Left lung (tissue), 10 donors: Measurements from ENCODE around the gene IGSF3. TPM values are rescaled to one million over a fixed set of nuclear protein-coding genes. Genes with fewer than 3 reads are reported as not detected.
A peak's percentile ranks its signal among the peaks of the same experiment; 100 is the strongest.

ENCODE experiments used
- ATAC-seq: fragments of 200-7000 bp; cut with Tn5 transposase; one replicate; pipeline ENCODE4 v1.9.1; 2020; ENCODE audit warnings: moderate library complexity
- DNase-seq, 4 donors: peaks; one replicate each; pipeline ENCODE4 v3.0.0-alpha.2; 2013 to 2020
- H3K27ac ChIP-seq, 2 donors: fragments of 200-600 bp; sonication (generic) in 1 of 2; one replicate each; pipeline versions ENCODE4 v1.5.0 to v1.8.0; 2020 to 2021
- H3K27me3 ChIP-seq, 2 donors: fragments of 200-600 bp; sonication (generic) in 1 of 2; one replicate each; pipeline versions ENCODE4 v1.5.0 to v1.8.0; 2020 to 2021
- H3K36me3 ChIP-seq, 2 donors: fragments of 200-600 bp; sonication (generic) in 1 of 2; one replicate each; pipeline versions ENCODE4 v1.5.0 to v1.8.0; 2020 to 2021
- H3K4me1 ChIP-seq, 2 donors: fragments of 200-600 bp; one replicate each; pipeline ENCODE4 v1.8.0; 2021
- H3K4me3 ChIP-seq, 2 donors: fragments of 200-600 bp; sonication (generic) in 1 of 2; one replicate each; pipeline versions ENCODE4 v1.5.0 to v1.8.0; 2020 to 2021; ENCODE audit warnings: mild to moderate bottlenecking in 1 of 2
- H3K9me3 ChIP-seq, 2 donors: fragments of 200-600 bp; sonication (generic) in 1 of 2; one replicate each; pipeline versions ENCODE4 v1.5.0 to v1.8.0; 2020 to 2021
- intact Hi-C, 2 donors: fragments of 100-400 bp; cut with DNase I; formaldehyde crosslinking; loops; one replicate each; pipeline versions ENCODE4 v1.11.2 to v1.14.2; 2022
- polyA plus RNA-seq, 6 donors: library from polyadenylated mRNA; unstranded; fragments of 120-200 nt; gene quantifications; one replicate each; pipeline ENCODE4 v1.2.1, GENCODE V29; 2013; ENCODE audit not compliant: insufficient read length in 6 of 6
- total RNA-seq, 2 donors: library from RNA; stranded (reverse); fragmentation: NEBNext Ultra II Directional; extraction: Animal tissue kit (Norgen Biotek cat#: 25700); gene quantifications; one replicate each; pipeline ENCODE4 v1.2.1, GENCODE V29; 2021
- TF ChIP-seq, protein P1 (sequence below), 2 donors: fragments of 200-600 bp; sonication (generic) in 1 of 2; IDR thresholded peaks; one replicate each; pipeline versions ENCODE4 v1.5.0 to v1.8.0; 2021; ENCODE audit warnings: antibody characterized with exemption in 2 of 2
- donor health status: DM: no; HTN: yes; CAD: no.
- donor health status: DM: no; HTN: no; CAD: no.

Gene IGSF3
- total and polyA plus RNA-seq, 8 donors: 12.6 to 52.4 (median 48.5) TPM

DNA sequence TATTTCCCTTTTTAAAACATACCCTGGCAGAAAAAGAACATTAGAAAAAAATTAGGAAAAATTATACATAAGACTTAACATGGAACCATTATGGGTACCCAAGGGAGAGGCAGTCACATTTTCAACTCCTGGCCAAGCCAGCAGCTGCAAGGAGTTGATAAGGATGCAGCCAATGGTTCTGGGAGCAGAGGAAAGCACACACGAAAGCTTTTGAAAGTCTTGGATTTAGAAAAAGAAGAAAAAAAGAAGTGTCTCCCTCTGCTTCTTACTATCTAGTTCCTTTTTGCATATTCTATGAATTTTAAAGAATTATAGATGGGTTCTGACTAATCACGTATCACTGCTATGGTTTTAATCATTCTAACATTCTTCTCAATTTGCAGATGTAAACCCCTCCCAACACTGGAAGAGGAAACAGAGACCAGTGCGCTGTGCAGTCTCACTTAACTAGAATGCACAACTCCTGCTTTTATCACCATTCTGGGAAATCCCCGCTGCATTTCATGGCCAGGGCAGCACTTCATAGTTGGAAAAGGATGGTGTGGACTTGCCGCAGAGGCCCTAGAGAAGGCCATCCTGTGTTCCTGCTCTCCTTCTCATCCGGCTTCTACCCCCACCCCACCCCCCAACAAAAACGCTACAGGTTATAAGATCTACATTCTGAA, 94.0 kb downstream of the IGSF3 start:
- TF ChIP-seq, protein P1, sequence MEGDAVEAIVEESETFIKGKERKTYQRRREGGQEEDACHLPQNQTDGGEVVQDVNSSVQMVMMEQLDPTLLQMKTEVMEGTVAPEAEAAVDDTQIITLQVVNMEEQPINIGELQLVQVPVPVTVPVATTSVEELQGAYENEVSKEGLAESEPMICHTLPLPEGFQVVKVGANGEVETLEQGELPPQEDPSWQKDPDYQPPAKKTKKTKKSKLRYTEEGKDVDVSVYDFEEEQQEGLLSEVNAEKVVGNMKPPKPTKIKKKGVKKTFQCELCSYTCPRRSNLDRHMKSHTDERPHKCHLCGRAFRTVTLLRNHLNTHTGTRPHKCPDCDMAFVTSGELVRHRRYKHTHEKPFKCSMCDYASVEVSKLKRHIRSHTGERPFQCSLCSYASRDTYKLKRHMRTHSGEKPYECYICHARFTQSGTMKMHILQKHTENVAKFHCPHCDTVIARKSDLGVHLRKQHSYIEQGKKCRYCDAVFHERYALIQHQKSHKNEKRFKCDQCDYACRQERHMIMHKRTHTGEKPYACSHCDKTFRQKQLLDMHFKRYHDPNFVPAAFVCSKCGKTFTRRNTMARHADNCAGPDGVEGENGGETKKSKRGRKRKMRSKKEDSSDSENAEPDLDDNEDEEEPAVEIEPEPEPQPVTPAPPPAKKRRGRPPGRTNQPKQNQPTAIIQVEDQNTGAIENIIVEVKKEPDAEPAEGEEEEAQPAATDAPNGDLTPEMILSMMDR (IDR thresholded peaks at IDR 0.05): no peak
- Histone ChIP-seq H3K4me1 (peaks cover 0 to 51% of the 10 kb centered on the region in 2 donors), H3K27me3 (no peaks in the 10 kb centered on the region), H3K36me3 (no peaks in the 10 kb centered on the region), H3K4me3 (no peak overlapping the region), H3K9me3 (no peaks in the 10 kb centered on the region), H3K27ac (no peak overlapping the region)
- intact Hi-C loops: loop anchor here in 1 of 2 donors (10.0 kb wide), 1 partner anchor 101 kb away; no protein-coding TSS in a partner anchor
- no peak for DNase-seq
- no peak for ATAC-seq

DNA sequence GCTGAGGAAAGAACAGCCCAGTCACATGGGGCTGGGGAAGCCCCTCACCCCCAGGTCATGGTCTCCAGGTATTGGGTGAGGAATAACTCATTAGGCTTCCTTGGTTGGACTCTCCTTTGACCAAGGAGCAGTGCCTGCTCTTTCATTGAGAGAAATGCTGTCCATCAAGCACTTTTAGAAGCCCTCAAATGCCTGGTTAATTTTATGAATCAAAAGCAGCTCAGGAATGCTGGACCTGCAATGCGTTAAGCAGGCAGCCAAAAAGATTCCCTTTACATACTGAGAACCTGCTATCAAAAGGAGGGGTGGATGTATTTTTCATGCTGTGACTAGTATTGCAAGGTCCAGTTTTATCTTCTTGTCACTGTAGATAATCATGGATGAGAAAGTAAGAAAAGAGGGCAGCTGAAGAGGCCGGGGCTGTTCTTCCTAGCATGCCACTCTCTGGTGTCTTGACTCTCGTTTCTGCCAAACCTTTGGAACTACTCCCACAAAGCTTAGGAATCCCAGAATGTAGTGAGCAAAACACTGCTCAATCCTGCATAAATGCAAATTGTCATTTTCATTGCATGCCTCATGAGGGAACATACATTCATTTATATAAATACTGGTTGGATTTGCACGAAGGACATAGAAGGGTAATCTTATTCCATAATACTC, 94.6 kb downstream of the IGSF3 start:
- no peak overlapping the region for H3K4me3 ChIP-seq
- intact Hi-C loops: loop anchor here in 1 of 2 donors (10.0 kb wide), 1 partner anchor 102 kb away; no protein-coding TSS in a partner anchor
- TF ChIP-seq, protein P1 (IDR thresholded peaks at IDR 0.05): no peak
- no peaks in the 10 kb centered on the region for H3K9me3 ChIP-seq
- no peaks in the 10 kb centered on the region for H3K36me3 ChIP-seq
- no peaks in the 10 kb centered on the region for H3K27me3 ChIP-seq
- ATAC-seq (no peak), DNase-seq (no peak)
- no peak overlapping the region for H3K27ac ChIP-seq
- H3K4me1 ChIP-seq: peaks cover 0 to 54% of the 10 kb centered on the region in 2 donors

DNA sequence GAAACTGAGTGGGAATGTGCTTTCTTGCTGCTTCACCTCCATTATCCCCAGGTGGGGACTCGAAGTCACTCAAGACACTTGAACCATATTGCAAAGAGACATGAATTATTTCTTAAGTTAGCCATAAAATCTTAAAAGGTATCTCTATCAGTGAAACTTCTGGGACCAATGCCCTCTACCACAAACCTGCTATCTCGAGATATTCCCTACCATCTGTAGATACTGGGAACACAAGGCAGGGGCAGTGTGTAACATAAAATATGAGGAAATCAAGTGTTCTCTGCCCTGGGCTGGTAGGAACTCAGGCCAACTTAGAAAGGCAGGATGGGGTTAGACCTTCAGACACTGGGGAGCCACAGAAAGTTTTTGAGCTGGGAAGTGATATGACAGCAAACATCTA, 95.4 kb downstream of the IGSF3 start:
- no peak for ATAC-seq
- no peaks in the 10 kb centered on the region for H3K36me3 ChIP-seq
- no peaks in the 10 kb centered on the region for H3K9me3 ChIP-seq
- TF ChIP-seq, protein P1 (IDR thresholded peaks at IDR 0.05): no peak
- H3K27ac ChIP-seq: no peak overlapping the region
- intact Hi-C loops: loop anchor here in 1 of 2 donors (10.0 kb wide), 1 partner anchor 103 kb away; no protein-coding TSS in a partner anchor
- no peak for DNase-seq
- H3K4me1 ChIP-seq: peaks cover 0 to 57% of the 10 kb centered on the region in 2 donors
- no peak overlapping the region for H3K4me3 ChIP-seq
- H3K27me3 ChIP-seq: no peaks in the 10 kb centered on the region

DNA sequence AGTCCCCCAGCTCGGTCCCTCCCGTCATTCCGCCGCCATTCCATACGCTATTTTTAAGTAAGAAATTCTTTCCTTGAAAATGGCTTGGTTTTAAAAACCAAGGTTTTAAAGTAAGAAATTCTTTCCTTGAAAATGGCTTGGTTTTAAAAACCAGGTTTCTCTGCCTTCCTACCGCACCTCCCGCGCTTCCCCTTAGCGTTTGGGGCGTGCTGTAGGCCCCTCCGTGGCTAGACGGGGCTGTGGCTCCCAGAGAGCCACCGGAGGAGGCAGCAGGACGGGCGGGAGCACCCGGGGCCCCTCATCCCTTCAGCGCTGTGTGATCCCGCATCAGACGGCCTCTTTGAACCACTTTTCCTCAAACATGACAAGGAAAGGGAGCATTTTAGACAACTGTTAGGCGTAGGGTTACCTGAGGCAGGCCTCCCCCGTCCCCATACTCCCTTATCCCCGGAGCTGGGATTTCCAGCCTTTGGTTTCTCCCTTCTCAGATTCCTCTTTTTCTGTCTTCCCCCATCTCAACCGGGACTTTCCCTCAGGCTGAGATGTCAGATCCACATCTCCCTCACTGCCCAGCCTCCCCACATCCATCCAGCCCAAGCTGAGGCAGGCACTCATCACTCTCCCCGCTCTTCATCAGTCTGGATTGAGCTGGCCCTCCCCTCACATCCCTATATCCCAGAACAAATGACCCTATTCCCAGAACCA, 96.2 kb downstream of the IGSF3 start:
- Histone ChIP-seq H3K4me3 (peak overlapping the region; percentile 86), H3K4me1 (peaks cover 0 to 62% of the 10 kb centered on the region in 2 donors)
- no peak for ATAC-seq

More for the DNA sequence above, 96.2 kb downstream of the IGSF3 start:
- Histone ChIP-seq H3K9me3 (no peaks in the 10 kb centered on the region), H3K27me3 (no peaks in the 10 kb centered on the region), H3K27ac (peak overlapping the region; percentile 97 to 100), H3K36me3 (no peaks in the 10 kb centered on the region)
- intact Hi-C loops: loop anchor here in 1 of 2 donors (10.0 kb wide), 1 partner anchor 103 kb away; no protein-coding TSS in a partner anchor
- peak in 1 of 4 donors; percentile 81 for DNase-seq
- TF ChIP-seq, protein P1 (IDR thresholded peaks at IDR 0.05): no peak
